WI38 (cell line): ENCODE results near the gene PLEKHA5.

ENCODE experiments used
- H3K4me3 ChIP-seq: 2 replicates; pipeline ENCODE4 v1.5.1; 2011; ENCODE audit warnings: low read depth, mild to moderate bottlenecking, control low read depth, low read length
- CTCF ChIP-seq: IDR thresholded peaks from 2 replicates; pipeline ENCODE4 v1.5.1; 2012; ENCODE audit warnings: low read depth, mild to moderate bottlenecking, control low read depth, low read length

Gene PLEKHA5

GRCh38 chr12:19419086-19419485, 289.6 kb downstream of the PLEKHA5 start:
- TF ChIP-seq CTCF: no peak
- no peak overlapping the region for H3K4me3 ChIP-seq

GRCh38 chr12:19421503-19422282, 292.2 kb downstream of the PLEKHA5 start:
- H3K4me3 ChIP-seq: no peak overlapping the region
- TF ChIP-seq CTCF: no peak

- no peak overlapping the region for H3K4me3 ChIP-seq
- TF ChIP-seq CTCF: no peak
Measured at GRCh38 chr12:19423166-19423930, 293.8 kb downstream of the PLEKHA5 start.
